Measurements from ENCODE around the gene FRMD1.
A peak's percentile ranks its signal among the peaks of the same experiment; 100 is the strongest.

FRMD1 gene

GRCh38 chr6:168101590-168102314, 22.7 kb upstream of the FRMD1 start:
- H3K27ac Mint-ChIP-seq: no peak overlapping the region
- H3K4me3 Mint-ChIP-seq: no peak overlapping the region
- DNase-seq: no peak
- H3K27me3 Mint-ChIP-seq: peaks cover 84% of the 10 kb centered on the region
- H3K9me3 Mint-ChIP-seq: no peaks in the 10 kb centered on the region
- peak; percentile 36 for ATAC-seq
- H3K4me1 Mint-ChIP-seq: no peaks in the 10 kb centered on the region

GRCh38 chr6:168100803-168101589, 22.0 kb upstream of the FRMD1 start:
- Mint-ChIP-seq H3K9me3 (no peaks in the 10 kb centered on the region), H3K4me1 (no peaks in the 10 kb centered on the region), H3K4me3 (no peak overlapping the region), H3K27me3 (peaks cover 80% of the 10 kb centered on the region), H3K27ac (no peak overlapping the region)
- ATAC-seq (peak; percentile 13), DNase-seq (no peak)

GRCh38 chr6:168100011-168100802, 21.2 kb upstream of the FRMD1 start:
- Mint-ChIP-seq H3K4me1 (no peaks in the 10 kb centered on the region), H3K27ac (no peak overlapping the region), H3K9me3 (no peaks in the 10 kb centered on the region), H3K4me3 (no peak overlapping the region), H3K27me3 (peaks cover 72% of the 10 kb centered on the region)
- ATAC-seq: no peak
- DNase-seq: no peak

GRCh38 chr6:168099201-168100010, 20.4 kb upstream of the FRMD1 start:
- H3K27me3 Mint-ChIP-seq: peaks cover 64% of the 10 kb centered on the region
- no peak for ATAC-seq
- no peaks in the 10 kb centered on the region for H3K4me1 Mint-ChIP-seq

GRCh38 chr6:168098431-168098861, 19.4 kb upstream of the FRMD1 start:
- ATAC-seq: no peak

More at GRCh38 chr6:168099201-168100010, 20.4 kb upstream of the FRMD1 start:
- DNase-seq: no peak
- Mint-ChIP-seq H3K9me3 (no peaks in the 10 kb centered on the region), H3K27ac (no peak overlapping the region), H3K4me3 (no peak overlapping the region)

GRCh38 chr6:168097621-168098430, 18.8 kb upstream of the FRMD1 start:
- ATAC-seq (no peak), DNase-seq (no peak)
- H3K27ac Mint-ChIP-seq: no peak overlapping the region
- peaks cover 0 to 3% of the 10 kb centered on the region in 2 donors for H3K9me3 Mint-ChIP-seq
- no peaks in the 10 kb centered on the region for H3K4me1 Mint-ChIP-seq
- H3K4me3 Mint-ChIP-seq: no peak overlapping the region
- peaks cover 48% of the 10 kb centered on the region for H3K27me3 Mint-ChIP-seq

More at GRCh38 chr6:168098431-168098861, 19.4 kb upstream of the FRMD1 start:
- H3K27ac Mint-ChIP-seq: no peak overlapping the region
- H3K27me3 Mint-ChIP-seq: peaks cover 54% of the 10 kb centered on the region
- DNase-seq: no peak
- H3K9me3 Mint-ChIP-seq: no peaks in the 10 kb centered on the region
- H3K4me1 Mint-ChIP-seq: no peaks in the 10 kb centered on the region
- no peak overlapping the region for H3K4me3 Mint-ChIP-seq

- no peak overlapping the region for H3K4me3 Mint-ChIP-seq
- H3K27me3 Mint-ChIP-seq: peaks cover 42% of the 10 kb centered on the region
- H3K9me3 Mint-ChIP-seq: peaks cover 0 to 9% of the 10 kb centered on the region in 2 donors
- DNase-seq (no peak), ATAC-seq (no peak)
- no peaks in the 10 kb centered on the region for H3K4me1 Mint-ChIP-seq
- no peak overlapping the region for H3K27ac Mint-ChIP-seq
These were observed 18.2 kb upstream of the FRMD1 start for GRCh38 chr6:168097221-168097620.

GRCh38 chr6:168096271-168096764, 17.3 kb upstream of the FRMD1 start:
- Mint-ChIP-seq H3K27me3 (peaks cover 33% of the 10 kb centered on the region), H3K4me3 (no peak overlapping the region), H3K4me1 (no peaks in the 10 kb centered on the region), H3K27ac (no peak overlapping the region), H3K9me3 (peaks cover 0 to 15% of the 10 kb centered on the region in 2 donors)
- DNase-seq: no peak
- ATAC-seq: no peak

- H3K9me3 Mint-ChIP-seq: peaks cover 0 to 15% of the 10 kb centered on the region in 2 donors
- no peak overlapping the region for H3K4me3 Mint-ChIP-seq
- no peak for ATAC-seq
These were observed 16.8 kb upstream of the FRMD1 start for GRCh38 chr6:168095716-168096250.

GRCh38 chr6:168095171-168095691, 16.2 kb upstream of the FRMD1 start:
- H3K4me1 Mint-ChIP-seq: no peaks in the 10 kb centered on the region
- DNase-seq (no peak), ATAC-seq (no peak)
- H3K9me3 Mint-ChIP-seq: peaks cover 0 to 15% of the 10 kb centered on the region in 2 donors
- no peak overlapping the region for H3K4me3 Mint-ChIP-seq
- H3K27me3 Mint-ChIP-seq: peaks cover 28% of the 10 kb centered on the region
- no peak overlapping the region for H3K27ac Mint-ChIP-seq

More at GRCh38 chr6:168095716-168096250, 16.8 kb upstream of the FRMD1 start:
- no peaks in the 10 kb centered on the region for H3K4me1 Mint-ChIP-seq
- peak overlapping the region in 1 of 2 donors; percentile 24 for H3K27ac Mint-ChIP-seq
- peaks cover 33% of the 10 kb centered on the region for H3K27me3 Mint-ChIP-seq
- DNase-seq: no peak

- ATAC-seq: no peak
- no peak for DNase-seq
- H3K4me1 Mint-ChIP-seq: no peaks in the 10 kb centered on the region
- H3K27ac Mint-ChIP-seq: no peak overlapping the region
- peaks cover 0 to 15% of the 10 kb centered on the region in 2 donors for H3K9me3 Mint-ChIP-seq
- no peak overlapping the region for H3K4me3 Mint-ChIP-seq
- H3K27me3 Mint-ChIP-seq: peaks cover 13% of the 10 kb centered on the region
These were observed 14.6 kb upstream of the FRMD1 start for GRCh38 chr6:168093634-168094033.

GRCh38 chr6:168093071-168093505, 14.1 kb upstream of the FRMD1 start:
- Mint-ChIP-seq H3K4me3 (no peak overlapping the region), H3K27ac (no peak overlapping the region), H3K9me3 (peaks cover 0 to 15% of the 10 kb centered on the region in 2 donors), H3K27me3 (peaks cover 8% of the 10 kb centered on the region), H3K4me1 (no peaks in the 10 kb centered on the region)
- ATAC-seq: no peak
- no peak for DNase-seq

- DNase-seq: no peak
- no peak for ATAC-seq
- H3K4me3 Mint-ChIP-seq: no peak overlapping the region
- peaks cover 2% of the 10 kb centered on the region for H3K27me3 Mint-ChIP-seq
- no peaks in the 10 kb centered on the region for H3K4me1 Mint-ChIP-seq
- peak overlapping the region in 1 of 2 donors; percentile 94 for H3K27ac Mint-ChIP-seq
- peaks cover 0 to 15% of the 10 kb centered on the region in 2 donors for H3K9me3 Mint-ChIP-seq
These were observed 13.5 kb upstream of the FRMD1 start for GRCh38 chr6:168092541-168092940.

Measured in stimulated activated naive CD8-positive, alpha-beta T cell treated with anti-CD3 and anti-CD28 coated beads, Interleukin-15, amount 100 ng/mL, for 72 hours (primary cell).